ENCODE measurements around the gene RIPOR1.

Gene RIPOR1

DNA sequence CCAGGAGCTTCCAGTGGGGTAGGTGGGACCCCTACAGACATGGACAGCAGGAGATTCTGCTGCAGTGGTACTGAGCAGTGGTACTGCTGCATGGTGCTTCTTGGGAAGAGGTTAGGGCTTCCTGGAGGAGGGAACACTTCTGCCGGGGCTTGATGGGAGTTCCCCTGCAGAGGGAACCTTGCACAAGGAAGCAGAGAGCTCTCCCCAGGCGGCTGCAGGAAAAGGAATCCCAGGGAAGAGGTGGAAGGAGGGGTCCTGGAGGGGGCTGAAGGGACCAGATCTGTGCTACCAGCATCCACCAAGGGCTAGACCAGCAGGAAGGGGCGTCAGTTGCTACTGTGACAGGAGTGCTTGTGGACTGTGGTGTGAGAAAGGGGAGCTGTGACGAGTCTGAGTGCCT lies 10.6 kb downstream of the RIPOR1 start:
- no peak for DNase-seq (ENCODE audit: low spot score)

GRCh38 chr16:67539691-67540635 lies 11.3 kb downstream of the RIPOR1 start:
- DNase-seq (ENCODE audit: low spot score), result no peak

- no peak for DNase-seq (ENCODE audit: low spot score)
Observed at GRCh38 chr16:67540756-67541155, 12.1 kb downstream of the RIPOR1 start.

GRCh38 chr16:67541391-67542263 lies 13.0 kb downstream of the RIPOR1 start:
- DNase-seq (ENCODE audit: low spot score), result no peak

GRCh38 chr16:67542464-67542863 lies 13.8 kb downstream of the RIPOR1 start:
- DNase-seq (ENCODE audit: low spot score), result peak; percentile 75

DNA sequence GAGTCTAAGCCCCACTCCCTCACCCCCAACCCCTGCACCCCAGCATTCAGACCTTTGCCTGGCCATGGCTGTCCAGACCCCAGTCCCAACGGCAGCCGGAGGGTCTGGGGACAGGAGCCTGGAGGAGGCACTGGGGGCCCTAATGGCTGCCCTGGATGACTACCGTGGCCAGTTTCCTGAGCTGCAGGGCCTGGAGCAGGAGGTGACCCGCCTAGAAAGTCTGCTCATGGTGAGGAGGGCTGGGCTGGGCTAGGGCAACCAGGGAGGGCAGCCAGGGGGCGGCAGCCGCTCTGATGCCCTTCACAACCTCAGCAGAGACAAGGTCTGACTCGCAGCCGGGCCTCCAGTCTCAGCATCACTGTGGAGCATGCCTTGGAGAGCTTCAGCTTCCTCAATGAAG lies 14.4 kb downstream of the RIPOR1 start:
- DNase-seq (ENCODE audit: low spot score), result no peak

- no peak for DNase-seq (ENCODE audit: low spot score)
Observed at GRCh38 chr16:67543582-67543981, 15.0 kb downstream of the RIPOR1 start.

DNA sequence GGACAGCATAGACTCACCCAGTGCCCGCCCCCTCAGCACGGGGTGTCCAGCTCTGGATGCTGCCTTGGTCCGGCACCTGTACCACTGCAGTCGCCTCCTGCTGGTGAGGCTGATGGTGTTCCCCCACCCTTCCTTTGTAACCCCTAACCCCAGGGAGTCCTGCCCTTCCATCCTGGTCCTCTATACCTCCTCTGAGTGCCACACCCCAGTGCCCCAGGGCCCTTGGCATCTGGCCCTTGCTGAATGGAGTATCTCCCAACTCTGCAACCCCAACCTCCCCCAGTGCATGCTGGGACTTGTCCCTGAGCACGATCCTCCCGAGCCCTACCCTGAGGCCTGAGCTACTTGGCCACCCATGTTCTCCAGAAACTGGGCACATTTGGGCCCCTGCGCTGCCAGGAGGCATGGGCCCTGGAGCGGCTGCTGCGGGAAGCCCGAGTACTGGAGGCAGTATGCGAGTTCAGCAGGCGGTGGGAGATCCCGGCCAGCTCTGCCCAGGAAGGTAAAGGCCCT lies 15.8 kb downstream of the RIPOR1 start:
- no peak for DNase-seq (ENCODE audit: low spot score)

DNA sequence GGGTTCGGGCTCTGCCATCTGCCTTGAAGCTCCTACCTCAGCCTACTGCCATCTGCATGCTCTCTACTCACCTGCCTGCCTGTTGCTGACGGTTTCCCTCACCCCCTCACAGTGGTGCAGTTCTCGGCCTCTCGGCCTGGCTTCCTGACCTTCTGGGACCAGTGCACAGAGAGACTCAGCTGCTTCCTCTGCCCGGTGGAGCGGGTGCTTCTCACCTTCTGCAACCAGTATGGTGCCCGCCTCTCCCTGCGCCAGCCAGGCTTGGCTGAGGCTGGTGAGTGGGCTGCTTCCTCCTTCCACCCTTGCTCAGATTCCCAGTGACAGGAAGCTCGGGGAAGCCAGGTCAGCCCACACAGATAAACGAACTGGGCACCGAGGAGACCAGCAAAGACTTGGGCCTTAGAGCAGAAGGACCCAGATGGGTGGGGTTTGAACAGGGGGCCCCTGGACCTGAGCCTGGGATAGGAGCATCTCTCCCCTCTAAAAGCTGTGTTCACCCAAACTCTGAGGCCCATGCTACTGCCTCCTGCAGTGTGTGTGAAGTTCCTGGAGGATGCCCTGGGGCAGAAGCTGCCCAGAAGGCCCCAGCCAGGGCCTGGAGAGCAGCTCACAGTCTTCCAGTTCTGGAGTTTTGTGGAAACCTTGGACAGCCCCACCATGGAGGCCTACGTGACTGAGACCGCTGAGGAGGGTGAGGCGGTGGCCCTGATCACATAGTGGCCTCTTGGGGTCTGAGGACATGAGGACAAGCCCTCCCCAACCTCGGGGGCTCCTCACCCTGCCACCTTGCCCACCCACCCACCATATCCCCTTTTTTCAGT lies 16.4 kb downstream of the RIPOR1 start:
- no peak for DNase-seq (ENCODE audit: low spot score)

- no peak for DNase-seq (ENCODE audit: low spot score)
Observed at GRCh38 chr16:67545665-67546024, 17.0 kb downstream of the RIPOR1 start.

- DNase-seq (ENCODE audit: low spot score), result no peak
Observed at GRCh38 chr16:67546091-67546501, 17.5 kb downstream of the RIPOR1 start.

GRCh38 chr16:67546761-67547422 lies 18.3 kb downstream of the RIPOR1 start:
- DNase-seq (ENCODE audit: low spot score), result peak; percentile 81

GRCh38 chr16:67547423-67548264 lies 19.0 kb downstream of the RIPOR1 start:
- peak; percentile 81 for DNase-seq (ENCODE audit: low spot score)

DNA sequence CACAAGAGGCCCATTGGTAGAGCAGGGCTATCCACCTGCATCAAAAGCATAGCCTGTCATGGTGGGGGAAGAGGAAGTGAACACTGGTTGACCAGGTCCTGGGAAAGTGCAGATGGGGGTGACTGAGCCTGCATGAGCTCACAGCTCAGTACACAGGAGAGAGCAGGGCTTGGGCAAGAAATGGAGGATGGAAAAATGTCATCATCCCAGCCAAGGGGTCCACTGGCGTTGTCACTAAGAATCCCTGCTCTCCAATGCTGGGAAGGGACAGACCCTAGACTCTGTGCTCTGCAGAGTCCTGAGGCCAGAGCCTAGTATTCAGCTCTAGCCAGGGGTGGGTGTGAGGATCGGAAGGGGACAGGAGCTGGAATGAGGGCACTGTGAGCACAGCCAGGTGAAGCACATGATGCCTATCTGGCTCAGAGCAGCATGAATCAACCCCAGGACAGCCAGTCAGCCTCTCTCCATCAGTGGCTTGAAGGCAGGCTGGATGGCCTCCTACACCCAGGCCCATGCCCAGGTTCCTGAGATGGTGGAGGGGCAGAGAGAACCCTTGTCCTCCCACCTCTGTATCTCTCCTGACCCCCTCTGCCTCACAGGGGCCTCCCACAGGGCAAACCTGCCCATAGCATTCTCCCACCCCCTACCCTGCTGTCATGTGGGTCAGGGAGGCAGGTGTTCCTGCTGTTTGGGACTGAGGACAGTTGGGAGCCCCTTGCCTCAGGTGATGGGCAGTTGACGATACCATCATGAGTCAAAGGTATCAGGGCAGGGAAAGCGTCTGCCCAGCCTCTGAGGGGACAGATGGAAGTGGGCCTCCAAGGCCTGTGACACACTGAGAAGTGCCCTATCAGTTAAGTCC lies 19.9 kb downstream of the RIPOR1 start:
- DNase-seq (ENCODE audit: low spot score), result no peak

DNA sequence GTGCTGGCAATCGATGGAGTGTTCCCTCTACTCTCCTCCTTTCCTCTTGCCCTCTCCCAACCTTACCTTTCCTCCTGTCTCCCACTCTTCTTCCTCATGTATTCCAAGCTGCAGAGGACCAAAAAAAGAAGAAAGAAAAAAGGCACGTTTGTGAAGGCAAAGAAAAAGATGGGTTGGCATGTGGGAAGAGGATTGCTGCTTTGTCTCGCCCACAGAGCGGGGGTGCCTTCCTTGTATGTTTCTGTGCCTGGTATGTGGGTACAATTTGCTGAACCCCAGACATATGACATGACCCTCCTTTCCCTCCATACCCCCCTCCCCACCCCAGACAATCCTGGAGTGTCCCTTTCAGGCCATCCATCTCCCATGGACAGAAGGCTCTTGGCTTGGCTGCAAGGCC lies 20.6 kb downstream of the RIPOR1 start:
- DNase-seq (ENCODE audit: low spot score), result no peak

DNA sequence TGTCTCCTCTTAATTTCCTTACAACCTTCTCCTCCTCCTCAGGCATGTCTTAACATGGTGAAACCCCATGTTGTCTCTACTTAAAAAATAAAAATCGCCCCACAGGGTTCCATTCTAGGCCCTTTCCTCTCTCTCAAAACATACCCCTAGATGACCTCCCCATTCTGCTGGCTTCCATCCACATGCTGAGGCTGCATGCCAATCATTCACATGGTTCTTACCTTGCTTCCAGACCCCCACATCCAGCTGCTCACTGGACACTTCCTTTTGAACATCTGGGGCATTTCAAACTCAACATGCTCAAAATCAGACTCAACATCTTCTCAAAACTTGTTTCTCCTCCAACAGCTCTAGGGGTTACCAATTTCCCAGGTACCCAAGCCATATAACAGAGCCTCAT lies 21.3 kb downstream of the RIPOR1 start:
- DNase-seq (ENCODE audit: low spot score), result no peak

GRCh38 chr16:67551091-67551490 lies 22.5 kb downstream of the RIPOR1 start:
- DNase-seq (ENCODE audit: low spot score), result no peak

- DNase-seq (ENCODE audit: low spot score), result no peak
Observed at GRCh38 chr16:67551972-67552371, 23.3 kb downstream of the RIPOR1 start.

- DNase-seq (ENCODE audit: low spot score), result no peak
Observed at GRCh38 chr16:67552476-67552875, 23.8 kb downstream of the RIPOR1 start.

All from CD4-positive, alpha-beta T cell treated with Interleukin-6 at 100 ng/mL for 8 hours (primary cell).